ENCODE measurements around the gene STRIT1. TPM values are rescaled to one million over a fixed set of nuclear protein-coding genes. Genes with fewer than 3 reads are reported as not detected.

Gene STRIT1
- total RNA-seq = not detected

DNA sequence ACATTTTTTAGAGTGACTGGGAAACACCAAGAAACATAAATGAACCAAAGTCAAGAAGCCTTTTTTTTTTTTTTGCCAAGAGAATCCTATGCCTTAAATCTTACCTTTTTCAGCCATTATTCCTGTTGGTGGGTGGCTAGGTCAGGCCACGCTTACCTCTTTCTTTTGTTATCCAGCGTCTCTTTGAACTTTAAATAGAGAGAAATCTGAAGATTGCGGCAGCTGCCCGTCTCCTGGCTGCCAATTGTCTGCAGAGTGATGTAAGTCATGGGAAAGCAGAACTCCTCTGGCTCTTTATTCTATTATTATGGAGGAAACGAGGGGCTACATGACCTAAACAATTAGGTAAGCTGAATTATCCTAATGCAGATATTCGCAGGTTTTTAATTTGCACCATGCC, at the start of gene STRIT1:
Gene STRIT1 (minus strand): TSS at position 168 of the 400 bp plus-strand sequence.
- TF ChIP-seq, protein P1, sequence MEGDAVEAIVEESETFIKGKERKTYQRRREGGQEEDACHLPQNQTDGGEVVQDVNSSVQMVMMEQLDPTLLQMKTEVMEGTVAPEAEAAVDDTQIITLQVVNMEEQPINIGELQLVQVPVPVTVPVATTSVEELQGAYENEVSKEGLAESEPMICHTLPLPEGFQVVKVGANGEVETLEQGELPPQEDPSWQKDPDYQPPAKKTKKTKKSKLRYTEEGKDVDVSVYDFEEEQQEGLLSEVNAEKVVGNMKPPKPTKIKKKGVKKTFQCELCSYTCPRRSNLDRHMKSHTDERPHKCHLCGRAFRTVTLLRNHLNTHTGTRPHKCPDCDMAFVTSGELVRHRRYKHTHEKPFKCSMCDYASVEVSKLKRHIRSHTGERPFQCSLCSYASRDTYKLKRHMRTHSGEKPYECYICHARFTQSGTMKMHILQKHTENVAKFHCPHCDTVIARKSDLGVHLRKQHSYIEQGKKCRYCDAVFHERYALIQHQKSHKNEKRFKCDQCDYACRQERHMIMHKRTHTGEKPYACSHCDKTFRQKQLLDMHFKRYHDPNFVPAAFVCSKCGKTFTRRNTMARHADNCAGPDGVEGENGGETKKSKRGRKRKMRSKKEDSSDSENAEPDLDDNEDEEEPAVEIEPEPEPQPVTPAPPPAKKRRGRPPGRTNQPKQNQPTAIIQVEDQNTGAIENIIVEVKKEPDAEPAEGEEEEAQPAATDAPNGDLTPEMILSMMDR (IDR thresholded peaks at IDR 0.05; ENCODE audit: low read depth) = no peak

DNA sequence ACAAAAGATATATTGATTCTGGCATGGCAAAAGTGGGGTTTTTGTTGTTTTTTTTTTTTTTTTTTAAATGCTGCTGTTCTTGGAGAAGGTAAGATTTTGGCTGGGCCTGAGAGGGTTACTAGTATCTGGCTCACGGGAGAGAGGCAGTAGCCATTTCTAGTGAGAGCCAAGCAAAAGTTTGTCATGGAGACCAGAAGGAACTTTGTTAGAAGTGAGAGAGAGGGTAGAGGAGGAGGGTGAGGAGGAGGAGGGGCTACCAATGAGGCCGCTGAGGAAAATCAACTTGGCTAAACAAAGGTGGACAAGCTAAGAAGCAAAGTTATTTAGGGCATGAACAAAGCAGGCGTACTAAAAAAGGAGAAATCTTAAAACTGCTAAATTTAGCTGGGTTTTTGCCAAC, 48.9 kb upstream of the STRIT1 start:
- TF ChIP-seq, protein P1 (IDR thresholded peaks at IDR 0.05; ENCODE audit: low read depth) = no peak

DNA sequence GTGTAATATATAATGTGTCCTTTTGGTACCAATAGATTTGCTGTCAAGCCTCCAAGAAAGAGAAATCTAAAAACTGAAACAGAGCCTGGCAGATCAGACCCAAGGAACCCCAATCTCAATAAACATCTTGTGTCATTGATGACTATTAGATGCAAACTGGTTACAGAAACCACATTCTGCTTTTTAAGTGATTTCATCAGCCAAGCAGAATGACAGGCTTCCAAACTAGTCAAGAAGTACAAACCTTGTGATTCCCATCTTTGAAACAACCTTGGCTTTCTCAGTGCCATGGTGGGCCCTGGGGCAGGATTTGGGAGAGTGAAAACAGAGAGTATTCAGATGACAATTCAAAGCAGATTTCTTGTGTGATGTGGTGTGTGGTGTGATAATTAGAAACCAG, 45.6 kb upstream of the STRIT1 start:
- TF ChIP-seq, protein P1 (IDR thresholded peaks at IDR 0.05; ENCODE audit: low read depth) = no peak

DNA sequence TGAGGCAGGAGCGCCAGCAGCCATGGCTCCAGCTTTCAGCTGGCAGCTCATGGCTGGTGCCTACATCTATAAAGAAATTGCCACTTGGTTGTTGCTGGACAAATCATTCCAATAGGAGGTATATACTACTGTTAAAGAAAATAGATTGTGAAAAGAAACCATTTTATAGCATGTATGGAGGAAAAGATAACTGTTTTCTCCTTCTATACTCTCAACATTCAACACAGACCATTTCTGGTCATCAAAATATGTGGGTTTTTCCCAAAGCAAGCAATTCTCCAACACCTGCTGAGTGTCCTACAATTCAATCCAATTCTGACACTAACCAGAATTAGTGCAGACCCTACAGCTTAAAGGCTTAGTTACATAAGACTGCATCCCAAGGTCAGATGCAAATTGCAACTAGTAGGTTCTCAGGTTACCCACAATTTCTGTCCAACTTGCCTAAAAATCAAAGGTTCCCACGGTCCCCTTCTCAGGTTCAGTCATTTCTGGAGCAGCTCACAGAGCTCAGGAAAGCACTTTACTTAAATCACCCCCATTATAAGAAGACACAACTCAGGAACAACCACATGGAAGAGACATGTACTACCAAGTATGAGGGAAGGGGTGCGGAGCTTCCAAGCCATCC, 42.4 kb upstream of the STRIT1 start:
- TF ChIP-seq, protein P1 (IDR thresholded peaks at IDR 0.05; ENCODE audit: low read depth) = no peak

DNA sequence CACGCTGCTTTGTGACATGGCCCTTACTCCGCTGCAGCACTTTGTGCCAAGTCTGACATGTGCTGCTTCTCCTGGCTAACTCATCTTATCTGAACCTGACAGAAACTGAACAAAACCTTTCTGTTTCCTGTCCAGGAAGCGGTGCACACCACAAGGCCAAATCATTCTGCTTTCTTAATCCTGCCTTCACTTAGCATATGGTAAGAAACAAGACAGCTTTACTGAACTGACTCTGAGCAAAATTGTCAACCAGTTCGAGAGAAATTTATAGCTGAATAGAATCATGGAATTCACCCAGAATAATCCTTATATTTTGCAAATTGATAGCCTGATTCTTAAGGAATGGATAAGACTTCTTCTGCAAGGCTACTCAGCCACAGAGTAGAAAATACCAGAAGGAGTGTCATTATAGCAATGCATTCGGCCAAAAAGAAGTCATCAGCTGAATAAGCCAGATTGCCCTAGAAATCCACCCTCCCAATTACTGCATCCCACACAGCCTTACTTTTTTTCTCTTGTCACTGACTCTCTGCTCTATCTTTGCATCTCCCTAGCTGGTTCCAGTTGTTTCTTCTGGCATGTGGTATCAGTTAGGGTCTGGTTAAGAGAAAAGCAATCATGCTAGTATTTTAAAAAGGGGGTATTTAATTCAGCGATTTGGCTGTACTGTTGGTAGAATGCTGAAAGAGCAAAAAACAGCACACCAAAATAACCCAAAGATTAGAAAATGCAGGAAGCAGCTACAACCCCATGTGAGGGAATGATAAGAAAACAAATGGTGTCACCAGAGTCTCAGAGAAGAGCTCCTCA, 41.6 kb upstream of the STRIT1 start:
- TF ChIP-seq, protein P1 (IDR thresholded peaks at IDR 0.05; ENCODE audit: low read depth) = no peak

DNA sequence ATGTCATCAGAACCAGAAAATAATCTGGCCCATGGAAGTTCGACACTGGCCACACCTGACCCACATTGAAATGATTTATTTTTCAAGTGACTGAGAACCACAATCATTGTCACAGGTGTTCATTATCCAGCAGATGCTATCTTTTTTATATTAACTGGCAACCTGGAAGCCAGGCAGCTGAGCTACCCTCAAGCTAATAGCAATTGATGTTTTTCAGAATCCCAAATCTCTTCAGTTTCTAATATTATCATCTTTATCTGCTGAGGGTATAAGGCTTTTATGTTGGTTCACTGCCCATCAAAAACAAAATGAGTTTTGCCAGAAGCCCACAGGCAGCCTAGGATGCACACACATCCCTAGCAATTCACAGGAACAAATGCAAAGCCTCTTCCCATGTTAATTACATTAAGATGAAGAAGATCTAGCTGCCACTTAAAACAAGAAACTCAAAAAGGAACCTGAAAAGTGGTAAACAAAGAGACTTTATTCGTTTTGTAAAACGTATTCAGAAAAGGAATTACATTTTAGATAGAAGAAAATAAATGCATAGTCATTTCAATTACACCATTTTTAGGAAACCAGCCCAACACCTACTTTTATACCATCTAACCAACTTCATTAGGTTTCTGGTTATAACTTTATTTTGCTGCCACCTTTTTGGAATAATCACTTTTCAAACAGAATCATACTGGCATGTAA, 40.9 kb upstream of the STRIT1 start:
- TF ChIP-seq, protein P1 (IDR thresholded peaks at IDR 0.05; ENCODE audit: low read depth) = no peak

DNA sequence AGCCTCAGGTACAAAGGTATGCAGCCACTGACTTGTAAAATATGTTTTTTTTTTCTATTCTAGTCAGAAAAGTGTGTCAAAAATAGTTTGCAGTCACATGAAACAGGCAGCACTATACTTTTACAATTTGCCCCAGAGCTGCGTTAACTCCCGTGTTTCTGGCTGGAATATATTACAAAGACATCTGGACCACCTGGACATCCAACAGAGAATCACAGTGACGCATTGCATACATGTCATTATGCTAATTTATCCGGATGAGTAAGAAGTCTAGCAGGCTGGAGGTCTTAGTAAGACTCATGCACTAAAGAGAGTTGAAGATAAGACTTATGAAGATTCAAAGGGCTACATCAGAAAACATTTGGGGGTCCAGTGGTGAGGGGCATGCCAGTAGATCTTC, 39.2 kb upstream of the STRIT1 start:
- TF ChIP-seq, protein P1 (IDR thresholded peaks at IDR 0.05; ENCODE audit: low read depth) = no peak
